HepG2 (cell line): ENCODE measurements around the gene COL5A1. TPM values are rescaled to one million over a fixed set of nuclear protein-coding genes. Genes with fewer than 3 reads are reported as not detected.

Source experiments
- ATAC-seq: fragments of 200-7000 bp; cut with Tn5 transposase; 3 replicates; pipeline ENCODE4 v1.9.1; 2020; ENCODE audit warnings: mild to moderate bottlenecking, moderate library complexity
- BruUV-seq: library from RNA; stranded (reverse); fragments of 400-500 nt; replicated peaks from 2 replicates; lab custom pipeline; 2021; lab: Mats Ljungman, UMichigan
- CTCF ChIA-PET: fragments of 300-600 bp; formaldehyde crosslinking; extraction: SDS; loops from one replicate; lab custom pipeline; 2021; ENCODE audit warnings: low total read pairs, inconsistent platforms, low intra/inter-chr PET ratio; lab: Yijun Ruan, JAX
- POLR2A ChIA-PET: fragments of 350-600 bp; sonication (Branson Sonifier 250); formaldehyde crosslinking; loops from one replicate; lab custom pipeline; 2020; ENCODE audit warnings: antibody characterized with exemption, inconsistent platforms; lab: Yijun Ruan, JAX
- DNase-seq: peaks from one replicate; pipeline ENCODE4 v3.0.0-alpha.2; 2015; ENCODE audit warnings: low spot score
- FAIRE-seq: peaks from 3 replicates; lab custom pipeline; 2011; peaks lifted over from hg19 to GRCh38; lab: Jason Lieb, UNC
- H2AFZ ChIP-seq: one replicate; pipeline ENCODE4 v1.6.1; 2011; ENCODE audit warnings: low read length, inconsistent platforms
- H3K27ac ChIP-seq: fragments of 300-600 bp; 3 replicates; pipeline ENCODE4 v1.8.0; 2011; ENCODE audit warnings: mixed run types, mild to moderate bottlenecking, mixed read lengths, low read length, inconsistent platforms; ENCODE audit not compliant: insufficient read depth; ENCODE audit errors: extremely low read length
- H3K27me3 ChIP-seq, 2 experiments: fragments of 200-600 bp in 1 of 2; 2 replicates in 1 of 2; 3 replicates in 1 of 2; pipeline versions ENCODE4 v1.6.0 to v1.8.0; 2011; ENCODE audit warnings: low read length in 2 of 2, mild to moderate bottlenecking in 2 of 2, moderate library complexity in 2 of 2, inconsistent platforms in 1 of 2; ENCODE audit not compliant: insufficient read depth in 2 of 2, control insufficient read depth in 1 of 2
- H3K36me3 ChIP-seq, 2 experiments: fragments of 200-600 bp in 1 of 2; replicated peaks in 1 of 2; 2 replicates in 1 of 2; 3 replicates in 1 of 2; pipeline versions ENCODE4 v1.5.1 to v1.8.0; 2011; ENCODE audit warnings: low read length in 2 of 2, inconsistent platforms in 1 of 2; ENCODE audit not compliant: insufficient read depth in 2 of 2, control insufficient read depth in 1 of 2
- H3K4me1 ChIP-seq: 2 replicates; pipeline ENCODE4 v1.5.1; 2012; ENCODE audit warnings: low read length, inconsistent platforms; ENCODE audit not compliant: insufficient read depth
- H3K4me2 ChIP-seq: 2 replicates; pipeline ENCODE4 v1.6.0; 2011; ENCODE audit warnings: low read depth, low read length, inconsistent platforms
- H3K4me3 ChIP-seq, 3 experiments: fragments of 200-600 bp in 1 of 3; sonication (generic), shearing (Covaris generic) in 1 of 3; replicated peaks in 1 of 3; 2 replicates each; pipeline ENCODE4 v1.5.1; 2011 to 2016; ENCODE audit warnings: low read length in 3 of 3, inconsistent platforms in 2 of 3, low read depth in 2 of 3, mild to moderate bottlenecking in 2 of 3, control low read depth in 1 of 3, mixed read lengths in 1 of 3; ENCODE audit not compliant: insufficient read depth in 1 of 3
- H3K79me2 ChIP-seq: one replicate; pipeline ENCODE4 v1.6.1; 2011; ENCODE audit warnings: low read length, inconsistent platforms; ENCODE audit not compliant: insufficient read depth
- H3K9ac ChIP-seq: 2 replicates; pipeline ENCODE4 v1.6.0; 2011; ENCODE audit warnings: mild to moderate bottlenecking, low read depth, low read length, inconsistent platforms; ENCODE audit not compliant: insufficient read depth
- H3K9me3 ChIP-seq: 2 replicates; pipeline ENCODE4 v1.5.1; 2012; ENCODE audit warnings: mild to moderate bottlenecking, low read length
- H4K20me1 ChIP-seq: 2 replicates; pipeline ENCODE4 v1.6.0; 2011; ENCODE audit warnings: inconsistent platforms, mild to moderate bottlenecking, low read length, moderate library complexity; ENCODE audit not compliant: insufficient read depth
- DR1 ChIP-seq: sonication (generic); formaldehyde crosslinking; IDR thresholded peaks from 2 replicates; pipeline ENCODE4 v1.8.0; 2021; ENCODE audit warnings: mild to moderate bottlenecking, missing genetic modification reagents, inconsistent platforms
- HCFC1 ChIP-seq: fragments of 150-350 bp; IDR thresholded peaks from 2 replicates; pipeline ENCODE4 v1.6.1; 2014; ENCODE audit warnings: low read depth, low read length
- IRF2 ChIP-seq: IDR thresholded peaks from 2 replicates; pipeline ENCODE4 v1.6.1; 2018; ENCODE audit warnings: missing genetic modification reagents, missing compliant biosample characterization
- KLF11 ChIP-seq: IDR thresholded peaks from 2 replicates; pipeline ENCODE4 v1.6.1; 2016; ENCODE audit warnings: missing compliant biosample characterization
- SMAD1 ChIP-seq: sonication (generic); formaldehyde crosslinking; IDR thresholded peaks from 2 replicates; pipeline ENCODE4 v1.4.0; 2020; ENCODE audit warnings: missing genetic modification reagents, low read depth, mild to moderate bottlenecking, borderline replicate concordance
- ZFP36L2 ChIP-seq: sonication (generic); formaldehyde crosslinking; IDR thresholded peaks from 2 replicates; pipeline ENCODE4 v1.4.0; 2020; ENCODE audit warnings: missing genetic modification reagents
- ZNF264 ChIP-seq: sonication (generic); formaldehyde crosslinking; IDR thresholded peaks from 2 replicates; pipeline ENCODE4 v1.4.0; 2020; ENCODE audit warnings: missing genetic modification reagents
- ZNF556 ChIP-seq: sonication (generic); formaldehyde crosslinking; IDR thresholded peaks from 2 replicates; pipeline ENCODE4 v1.4.0; 2020; ENCODE audit warnings: mild to moderate bottlenecking, missing genetic modification reagents, borderline replicate concordance
- ZNF562 ChIP-seq: sonication (generic); formaldehyde crosslinking; IDR thresholded peaks from 2 replicates; pipeline ENCODE4 v1.8.0; 2022; ENCODE audit warnings: missing genetic modification reagents, borderline replicate concordance
- ZNF616 ChIP-seq: sonication (generic); formaldehyde crosslinking; IDR thresholded peaks from 2 replicates; pipeline ENCODE4 v1.5.0; 2020; ENCODE audit warnings: low read depth, mild to moderate bottlenecking, missing genetic modification reagents
- WGBS: methylation state at CpG from one replicate; pipeline ENCODE4 v1.1.6; 2017; ENCODE audit warnings: low lambda C conversion rate; 5-methylcytosine and 5-hydroxymethylcytosine counted together
- in situ Hi-C: cut with HindIII; loops from 2 replicates; pipeline ENCODE4 v1.10.0; 2017; ENCODE audit warnings: low pct_unique_long_range_greater_than_20kb; ENCODE audit not compliant: extremely low pct_ligation_motif_present
- intact Hi-C: fragments of 100-400 bp; cut with micrococcal nuclease; formaldehyde crosslinking; loops from one replicate; pipeline ENCODE4 v1.10.0; 2022; ENCODE audit not compliant: unreplicated experiment
- polyA plus RNA-seq, 8 experiments: library from polyadenylated mRNA; depleted of rRNA in 3 of 8; stranded (reverse) in 7 of 8; unstranded in 1 of 8; fragments of >200 nt; fragmentation: Illumina TruSeq in 4 of 8; extraction: Trizol in 4 of 8; gene quantifications; 2 replicates each; pipeline versions ENCODE4 v1.2.1 to v1.2.3, GENCODE V29; 2011 to 2016; ENCODE audit warnings: low read depth in 4 of 8, missing spikeins in 1 of 8, mixed read lengths in 1 of 8; ENCODE audit not compliant: insufficient read depth in 1 of 8
- total RNA-seq, 5 experiments: library from RNA; depleted of rRNA; stranded (reverse); fragments of >200 nt; fragmentation: Illumina TruSeq; extraction: Trizol; gene quantifications; 2 replicates each; pipeline ENCODE4 v1.2.3, GENCODE V29; 2016; ENCODE audit warnings: low read depth in 1 of 5
- TF ChIP-seq, protein P1 (sequence below): sonication (generic); formaldehyde crosslinking; IDR thresholded peaks from 2 replicates; pipeline ENCODE4 v1.4.0; 2020; ENCODE audit warnings: missing genetic modification reagents, mild to moderate bottlenecking, borderline replicate concordance
- TF ChIP-seq, protein P2 (sequence below): sonication (generic); formaldehyde crosslinking; IDR thresholded peaks from 2 replicates; pipeline ENCODE4 v1.5.0; 2020; ENCODE audit warnings: missing genetic modification reagents

COL5A1 gene
- total and polyA plus RNA-seq, 2 of the 13 experiments (the other 11 are each of a cell fraction or from before 2014, with no cell fraction given): not detected

DNA sequence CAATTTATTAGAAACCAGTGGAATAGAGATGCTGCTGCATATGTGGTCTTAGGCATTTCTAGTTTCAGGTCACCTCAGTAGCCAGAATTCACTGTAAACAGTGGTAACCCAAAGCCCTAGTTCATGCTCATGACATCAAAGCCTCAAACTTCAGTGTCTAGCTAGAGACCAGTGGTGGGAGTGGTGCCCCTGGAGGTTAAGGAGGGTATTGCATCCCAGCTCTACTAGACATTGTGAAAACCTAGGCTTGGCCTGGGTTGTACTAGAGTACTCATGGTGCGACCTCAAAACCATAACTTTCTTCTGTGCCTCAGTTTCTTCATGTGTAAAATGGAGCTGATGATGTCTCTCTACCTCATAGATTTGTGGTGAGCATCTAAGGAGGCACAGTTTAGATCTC is 18.8 kb downstream of the COL5A1 start:
- Histone ChIP-seq H3K4me2 (no peak overlapping the region), H3K9me3 (peaks cover 15% of the 10 kb centered on the region), H3K27me3 (peaks cover 6 to 30% of the 10 kb centered on the region in 2 experiments; a peak in 3 of 5 replicates), H3K9ac (no peak overlapping the region), H2AFZ (no peak overlapping the region), H3K27ac (no peak overlapping the region)
- ChIA-PET CTCF (no interaction called here), POLR2A (no interaction called here)
- WGBS: 0% methylated on average over 1 of the region's 1 CpG
- in situ Hi-C loops (no loop called here), intact Hi-C loops (no loop called here)
- no TSS peak for BruUV-seq
- ATAC-seq (no peak), DNase-seq (no peak)
- no peak for TF ChIP-seq SMAD1 (CRISPR knock-in tag)
- TF ChIP-seq, protein P1, sequence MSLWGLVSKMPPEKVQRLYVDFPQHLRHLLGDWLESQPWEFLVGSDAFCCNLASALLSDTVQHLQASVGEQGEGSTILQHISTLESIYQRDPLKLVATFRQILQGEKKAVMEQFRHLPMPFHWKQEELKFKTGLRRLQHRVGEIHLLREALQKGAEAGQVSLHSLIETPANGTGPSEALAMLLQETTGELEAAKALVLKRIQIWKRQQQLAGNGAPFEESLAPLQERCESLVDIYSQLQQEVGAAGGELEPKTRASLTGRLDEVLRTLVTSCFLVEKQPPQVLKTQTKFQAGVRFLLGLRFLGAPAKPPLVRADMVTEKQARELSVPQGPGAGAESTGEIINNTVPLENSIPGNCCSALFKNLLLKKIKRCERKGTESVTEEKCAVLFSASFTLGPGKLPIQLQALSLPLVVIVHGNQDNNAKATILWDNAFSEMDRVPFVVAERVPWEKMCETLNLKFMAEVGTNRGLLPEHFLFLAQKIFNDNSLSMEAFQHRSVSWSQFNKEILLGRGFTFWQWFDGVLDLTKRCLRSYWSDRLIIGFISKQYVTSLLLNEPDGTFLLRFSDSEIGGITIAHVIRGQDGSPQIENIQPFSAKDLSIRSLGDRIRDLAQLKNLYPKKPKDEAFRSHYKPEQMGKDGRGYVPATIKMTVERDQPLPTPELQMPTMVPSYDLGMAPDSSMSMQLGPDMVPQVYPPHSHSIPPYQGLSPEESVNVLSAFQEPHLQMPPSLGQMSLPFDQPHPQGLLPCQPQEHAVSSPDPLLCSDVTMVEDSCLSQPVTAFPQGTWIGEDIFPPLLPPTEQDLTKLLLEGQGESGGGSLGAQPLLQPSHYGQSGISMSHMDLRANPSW (CRISPR knock-in tag): no peak
- no peak for TF ChIP-seq KLF11 (CRISPR knock-in tag)
- no peak for TF ChIP-seq ZFP36L2 (CRISPR knock-in tag)
- no peak for TF ChIP-seq HCFC1
- TF ChIP-seq DR1: no peak
- no peak for TF ChIP-seq ZNF616 (CRISPR knock-in tag)
- no peak for TF ChIP-seq IRF2 (CRISPR knock-in tag)
- TF ChIP-seq ZNF264 (CRISPR knock-in tag): no peak
- TF ChIP-seq ZNF562 (CRISPR knock-in tag): no peak
- TF ChIP-seq, protein P2, sequence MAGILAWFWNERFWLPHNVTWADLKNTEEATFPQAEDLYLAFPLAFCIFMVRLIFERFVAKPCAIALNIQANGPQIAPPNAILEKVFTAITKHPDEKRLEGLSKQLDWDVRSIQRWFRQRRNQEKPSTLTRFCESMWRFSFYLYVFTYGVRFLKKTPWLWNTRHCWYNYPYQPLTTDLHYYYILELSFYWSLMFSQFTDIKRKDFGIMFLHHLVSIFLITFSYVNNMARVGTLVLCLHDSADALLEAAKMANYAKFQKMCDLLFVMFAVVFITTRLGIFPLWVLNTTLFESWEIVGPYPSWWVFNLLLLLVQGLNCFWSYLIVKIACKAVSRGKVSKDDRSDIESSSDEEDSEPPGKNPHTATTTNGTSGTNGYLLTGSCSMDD (CRISPR knock-in tag): no peak
- TF ChIP-seq ZNF556: no peak
- TF ChIP-seq, all 625 proteins: peak for 0
- Histone ChIP-seq H3K79me2 (no peaks in the 10 kb centered on the region), H3K4me1 (no peaks in the 10 kb centered on the region), H3K36me3 (no peaks in the 10 kb centered on the region), H3K4me3 (no peak overlapping the region), H4K20me1 (no peaks in the 10 kb centered on the region)
- FAIRE-seq: no peak
